ENCODE results near the gene FAM234B.

Gene FAM234B

GRCh38 chr12:13120413-13120812 is 76.2 kb downstream of the FAM234B start:
- Histone ChIP-seq H3K9me3 (ENCODE audit: insufficient read depth, low read length, severe bottlenecking) (no peaks in the 10 kb centered on the region), H2AFZ (ENCODE audit: low read depth, low read length) (no peak overlapping the region), H3K4me1 (ENCODE audit: insufficient read depth, low read length) (no peaks in the 10 kb centered on the region), H3K27me3 (ENCODE audit: insufficient read depth, low read length, poor library complexity) (peaks cover 15% of the 10 kb centered on the region), H3K36me3 (ENCODE audit: insufficient read depth, low read length) (no peaks in the 10 kb centered on the region), H3K9ac (ENCODE audit: low read depth, low read length) (no peak overlapping the region), H3K79me2 (ENCODE audit: insufficient read depth, low read length) (no peaks in the 10 kb centered on the region), H3K27ac (ENCODE audit: low read length) (no peak overlapping the region), H3K4me3 (ENCODE audit: low read depth in 1 of 2, low read length in 2 of 2) (no peak overlapping the region), H4K20me1 (ENCODE audit: insufficient read depth, low read length) (no peaks in the 10 kb centered on the region), H3K4me2 (ENCODE audit: insufficient read depth, low read length) (no peak overlapping the region)
- ATAC-seq (ENCODE audit: insufficient read depth, low read depth) (no peak), DNase-seq (no peak)
- TF ChIP-seq EZH2 (IDR thresholded peaks at IDR 0.05; ENCODE audit: borderline replicate concordance, low read depth, low read length, severe bottlenecking), result no peak
- no peak for TF ChIP-seq CTCF (IDR thresholded peaks at IDR 0.05; ENCODE audit: borderline replicate concordance, extremely low read depth, low read length, poor library complexity, severe bottlenecking)

GRCh38 chr12:13121568-13121967 is 77.4 kb downstream of the FAM234B start:
- Histone ChIP-seq H3K27me3 (ENCODE audit: insufficient read depth, low read length, poor library complexity) (peaks cover 11% of the 10 kb centered on the region), H2AFZ (ENCODE audit: low read depth, low read length) (no peak overlapping the region), H3K4me1 (ENCODE audit: insufficient read depth, low read length) (no peaks in the 10 kb centered on the region), H3K4me3 (ENCODE audit: low read depth in 1 of 2, low read length in 2 of 2) (no peak overlapping the region), H4K20me1 (ENCODE audit: insufficient read depth, low read length) (no peaks in the 10 kb centered on the region), H3K79me2 (ENCODE audit: insufficient read depth, low read length) (no peaks in the 10 kb centered on the region), H3K4me2 (ENCODE audit: insufficient read depth, low read length) (no peak overlapping the region), H3K9ac (ENCODE audit: low read depth, low read length) (no peak overlapping the region), H3K36me3 (ENCODE audit: insufficient read depth, low read length) (no peaks in the 10 kb centered on the region), H3K9me3 (ENCODE audit: insufficient read depth, low read length, severe bottlenecking) (no peaks in the 10 kb centered on the region), H3K27ac (ENCODE audit: low read length) (no peak overlapping the region)
- no peak for ATAC-seq (ENCODE audit: insufficient read depth, low read depth)
- TF ChIP-seq EZH2 (IDR thresholded peaks at IDR 0.05; ENCODE audit: borderline replicate concordance, low read depth, low read length, severe bottlenecking) (no peak), CTCF (IDR thresholded peaks at IDR 0.05; ENCODE audit: borderline replicate concordance, extremely low read depth, low read length, poor library complexity, severe bottlenecking) (no peak)
- DNase-seq, result no peak

- H4K20me1 ChIP-seq (ENCODE audit: insufficient read depth, low read length), result no peaks in the 10 kb centered on the region
- H2AFZ ChIP-seq (ENCODE audit: low read depth, low read length), result no peak overlapping the region
- TF ChIP-seq CTCF (IDR thresholded peaks at IDR 0.05; ENCODE audit: borderline replicate concordance, extremely low read depth, low read length, poor library complexity, severe bottlenecking) (no peak), EZH2 (IDR thresholded peaks at IDR 0.05; ENCODE audit: borderline replicate concordance, low read depth, low read length, severe bottlenecking) (no peak)
- H3K4me3 ChIP-seq (ENCODE audit: low read depth in 1 of 2, low read length in 2 of 2), result no peak overlapping the region
- no peak for DNase-seq
- H3K79me2 ChIP-seq (ENCODE audit: insufficient read depth, low read length), result no peaks in the 10 kb centered on the region
- no peaks in the 10 kb centered on the region for H3K4me1 ChIP-seq (ENCODE audit: insufficient read depth, low read length)
- H3K36me3 ChIP-seq (ENCODE audit: insufficient read depth, low read length), result no peaks in the 10 kb centered on the region
- no peak for ATAC-seq (ENCODE audit: insufficient read depth, low read depth)
- H3K27ac ChIP-seq (ENCODE audit: low read length), result no peak overlapping the region
- H3K9ac ChIP-seq (ENCODE audit: low read depth, low read length), result no peak overlapping the region
- peaks cover 5% of the 10 kb centered on the region for H3K27me3 ChIP-seq (ENCODE audit: insufficient read depth, low read length, poor library complexity)
- H3K4me2 ChIP-seq (ENCODE audit: insufficient read depth, low read length), result no peak overlapping the region
- no peaks in the 10 kb centered on the region for H3K9me3 ChIP-seq (ENCODE audit: insufficient read depth, low read length, severe bottlenecking)
Observed at GRCh38 chr12:13124656-13125505, 80.7 kb downstream of the FAM234B start.
